CD4-positive, alpha-beta T cell treated with Interleukin-15 for 1 hour (primary cell): Measurements from ENCODE around the gene MVP.
"Not testable (repeated sequence)": the region's sequence is repeated elsewhere in the genome, so short reads cannot be mapped to it uniquely, and the experiment has no call there.

Experiments used
- DNase-seq: peaks from one replicate; pipeline ENCODE4 v3.0.0-alpha.2; 2020

Gene MVP

DNA sequence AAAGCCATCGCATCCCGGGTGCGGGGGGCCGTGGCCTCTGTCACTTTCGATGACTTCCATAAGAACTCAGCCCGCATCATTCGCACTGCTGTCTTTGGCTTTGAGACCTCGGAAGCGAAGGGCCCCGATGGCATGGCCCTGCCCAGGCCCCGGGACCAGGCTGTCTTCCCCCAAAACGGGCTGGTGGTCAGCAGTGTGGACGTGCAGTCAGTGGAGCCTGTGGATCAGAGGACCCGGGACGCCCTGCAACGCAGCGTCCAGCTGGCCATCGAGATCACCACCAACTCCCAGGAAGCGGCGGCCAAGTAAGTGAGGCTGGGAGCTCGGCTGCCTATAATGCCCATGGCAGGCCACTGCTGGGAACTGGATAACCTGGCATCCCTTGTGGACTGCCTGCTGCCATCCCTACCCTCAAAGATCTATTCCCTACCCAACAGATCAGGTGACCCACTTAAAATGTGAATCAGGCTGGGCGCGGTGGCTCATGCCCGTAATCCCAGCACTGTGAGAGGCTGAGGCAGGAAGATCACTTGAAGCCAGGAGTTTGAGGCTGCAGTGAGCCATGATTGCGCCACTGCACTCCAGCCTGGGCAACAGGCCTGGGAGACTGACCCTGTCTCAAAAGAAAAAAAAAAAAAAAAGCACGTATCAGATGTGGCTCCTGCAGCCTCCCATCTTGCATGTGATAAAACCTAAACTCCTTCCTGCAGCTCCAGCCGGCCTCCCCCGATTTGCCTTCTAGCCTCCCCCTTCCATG, 24.5 kb downstream of the MVP start:
- DNase-seq, result no peak

DNA sequence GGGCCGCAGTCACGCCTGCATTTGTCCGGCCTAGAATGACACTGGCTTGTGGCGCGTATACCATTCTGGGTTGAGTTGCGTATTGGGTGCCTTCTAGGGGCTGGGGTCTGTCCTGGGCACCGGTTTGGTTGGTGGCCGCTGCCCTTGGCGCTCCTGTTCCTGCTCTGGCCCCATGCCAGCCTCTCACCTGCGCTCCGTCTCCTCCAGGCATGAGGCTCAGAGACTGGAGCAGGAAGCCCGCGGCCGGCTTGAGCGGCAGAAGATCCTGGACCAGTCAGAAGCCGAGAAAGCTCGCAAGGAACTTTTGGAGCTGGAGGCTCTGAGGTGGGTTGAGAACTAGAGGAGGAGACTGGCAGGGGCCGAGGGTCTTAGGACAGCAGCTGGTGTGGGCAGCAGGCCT, 25.4 kb downstream of the MVP start:
- DNase-seq, result no peak

DNA sequence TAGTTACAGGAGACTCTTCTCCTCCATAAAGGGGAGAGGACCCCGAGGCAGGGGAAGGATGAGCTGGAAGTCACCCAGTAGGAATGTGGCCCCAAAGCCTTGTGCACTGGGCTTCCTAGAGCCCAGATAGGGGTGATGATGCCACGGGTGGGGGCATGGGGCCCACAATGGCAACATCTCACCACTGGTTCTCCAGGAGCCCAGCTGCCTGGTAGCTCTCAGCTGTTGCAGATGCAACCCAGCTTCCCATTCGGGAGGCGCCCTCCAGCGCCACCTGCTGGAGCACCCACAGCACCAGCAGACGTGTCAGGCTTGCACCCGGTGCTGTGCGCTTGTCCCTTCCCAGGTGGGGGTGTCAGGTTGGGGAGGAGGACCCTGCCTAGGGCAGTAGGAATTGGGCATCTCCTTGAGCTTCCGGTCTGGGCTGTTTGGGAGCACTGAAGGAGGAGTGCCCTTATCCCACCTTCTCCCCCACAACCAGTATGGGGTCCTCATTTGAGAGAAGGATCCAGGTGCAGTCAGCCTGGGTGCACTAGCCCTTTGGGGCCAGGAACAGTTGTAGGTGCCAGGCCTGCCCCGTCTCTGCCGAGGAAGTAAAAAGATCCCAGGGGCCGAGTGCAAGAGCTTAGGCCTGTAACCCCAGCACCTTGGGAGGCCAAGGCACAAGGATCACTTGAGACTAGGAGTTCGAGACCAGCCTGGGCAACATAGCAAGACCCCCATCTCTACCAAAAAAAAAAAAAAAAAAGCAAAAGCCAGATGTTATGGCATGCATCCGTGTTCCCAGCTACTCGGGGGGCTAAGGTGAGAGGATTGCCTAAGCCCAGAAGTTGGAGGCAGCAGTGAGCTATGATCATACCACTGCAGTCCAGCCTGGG, 28.4 kb downstream of the MVP start:
- peak; percentile 77 for DNase-seq

DNA sequence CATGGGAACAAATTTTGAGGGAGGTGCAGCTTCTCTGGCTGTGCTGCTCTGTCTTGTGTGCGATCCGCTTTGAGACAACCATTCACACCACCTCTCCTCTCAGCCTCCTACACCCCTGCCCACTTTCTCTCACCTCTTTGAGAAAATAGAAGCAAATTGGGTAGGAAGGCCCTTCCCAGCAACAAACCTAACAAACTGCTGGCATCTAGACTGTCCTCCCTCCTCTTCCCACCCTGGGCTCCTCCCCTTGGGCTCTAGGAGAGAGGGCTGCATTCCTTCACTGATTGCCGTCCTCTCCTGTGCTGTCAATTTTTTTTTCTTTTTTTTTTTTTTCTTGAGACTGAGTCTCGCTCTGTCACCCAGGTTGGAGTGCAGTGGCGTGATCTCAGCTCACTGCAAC, 29.2 kb downstream of the MVP start:
- DNase-seq, result no peak

- DNase-seq, result no peak
These were observed 30.7 kb downstream of the MVP start for GRCh38 chr16:29850998-29851397.

GRCh38 chr16:29852654-29853053, 32.4 kb downstream of the MVP start:
- DNase-seq, result no peak

DNA sequence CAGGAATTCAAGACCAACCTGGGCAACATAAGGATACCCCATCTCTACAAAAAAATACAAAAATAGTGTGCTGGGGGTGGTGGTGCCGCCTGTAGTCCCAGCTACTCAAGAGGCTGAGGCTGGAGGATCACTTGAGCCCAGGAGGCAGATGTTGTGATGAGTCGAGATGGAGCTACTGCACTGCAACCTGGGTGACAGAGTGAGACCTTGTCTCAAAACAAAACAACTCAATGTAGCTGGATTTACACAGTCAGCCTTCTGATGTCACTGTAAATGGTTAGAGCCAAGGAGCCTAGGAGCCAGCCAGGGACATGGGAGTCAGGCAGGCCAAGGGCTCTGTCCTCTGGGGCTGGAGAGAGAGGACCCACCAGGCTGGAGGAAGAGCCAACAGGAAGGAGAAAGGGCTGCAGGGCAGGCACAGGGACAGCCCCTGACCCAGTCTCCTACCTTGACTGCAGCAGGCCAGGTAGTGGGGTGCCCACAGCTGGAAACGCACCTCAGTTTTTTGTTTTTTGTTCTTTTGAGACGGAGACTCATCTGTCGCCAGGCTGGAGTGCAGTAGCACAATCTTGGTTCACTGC, 34.3 kb downstream of the MVP start:
- no peak for DNase-seq

- no peak for DNase-seq
These were observed 37.0 kb downstream of the MVP start for GRCh38 chr16:29857133-29857760.

- DNase-seq, result no peak
These were observed 38.0 kb downstream of the MVP start for GRCh38 chr16:29858149-29858849.

DNA sequence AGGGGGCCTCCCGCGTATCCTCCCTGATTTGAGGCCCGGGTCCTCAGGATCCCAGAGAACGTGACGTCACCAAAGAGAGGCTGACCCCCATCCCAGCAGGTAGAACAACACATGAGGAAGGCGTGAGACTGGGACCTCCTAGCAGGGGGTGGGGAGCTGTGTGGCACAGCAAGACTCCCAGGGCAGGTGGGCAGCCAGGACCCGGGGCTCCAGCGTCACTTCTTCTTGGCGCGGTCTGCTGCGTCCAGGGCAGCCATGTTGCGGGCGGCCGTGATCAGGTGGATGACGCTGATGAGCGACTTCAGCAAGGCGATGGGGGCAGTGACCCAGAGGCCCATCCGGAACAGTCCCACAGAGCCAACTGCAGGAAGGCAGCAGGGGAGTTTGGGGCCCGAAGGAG, 38.7 kb downstream of the MVP start:
- no peak for DNase-seq

GRCh38 chr16:29860218-29860617, 40.0 kb downstream of the MVP start:
- DNase-seq, result no peak

DNA sequence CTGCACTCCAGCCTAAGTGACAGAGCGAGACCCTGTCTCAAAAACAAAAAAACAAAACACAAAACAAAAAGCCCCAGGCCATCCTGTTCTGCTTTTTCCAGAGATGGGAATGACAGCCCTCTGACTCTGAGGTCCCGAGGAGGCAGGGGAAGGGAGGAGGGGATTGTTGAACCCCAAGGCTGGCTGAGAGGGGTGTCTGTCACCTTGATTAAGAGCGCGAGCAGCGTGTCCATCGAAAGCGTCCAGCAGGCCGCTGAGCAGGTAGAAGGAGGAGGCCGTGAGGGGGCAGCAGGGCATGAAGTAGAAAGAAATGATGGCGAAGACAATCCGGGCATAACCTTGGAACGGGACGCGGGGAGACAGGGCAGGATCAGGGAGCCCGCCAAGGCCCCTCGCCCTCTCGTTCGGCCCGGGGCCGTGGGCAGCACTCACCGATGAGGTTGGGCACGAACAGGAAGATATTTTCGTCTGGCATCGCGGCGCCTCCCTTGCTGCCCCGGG, 42.2 kb downstream of the MVP start:
- DNase-seq, result no peak

- peak; percentile 95 for DNase-seq
These were observed 42.8 kb downstream of the MVP start, which contains the start of gene CDIPT for GRCh38 chr16:29862884-29863668. TSS of gene CDIPT (minus strand) at chr16:29863226. CDS start at chr16:29862857, 369 bp downstream.

DNA sequence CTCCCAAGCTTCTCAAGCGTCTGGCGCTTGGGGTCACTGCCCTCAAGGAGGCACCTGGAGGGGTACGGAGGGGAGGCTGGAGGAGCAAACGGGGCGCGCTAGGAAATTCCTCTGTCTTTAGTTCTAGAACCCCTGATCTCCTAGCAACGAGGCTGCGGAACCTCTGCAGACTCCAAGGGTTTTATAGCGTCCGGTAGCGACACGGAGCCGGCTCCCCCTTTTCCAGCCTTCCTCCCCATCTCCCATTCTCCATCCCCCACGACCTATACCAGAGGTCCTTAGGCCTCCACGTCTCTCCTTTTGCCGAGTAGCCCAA, 43.4 kb downstream of the MVP start:
- DNase-seq, result no peak

- DNase-seq, result no peak
These were observed 43.9 kb downstream of the MVP start for GRCh38 chr16:29864205-29864604.

DNA sequence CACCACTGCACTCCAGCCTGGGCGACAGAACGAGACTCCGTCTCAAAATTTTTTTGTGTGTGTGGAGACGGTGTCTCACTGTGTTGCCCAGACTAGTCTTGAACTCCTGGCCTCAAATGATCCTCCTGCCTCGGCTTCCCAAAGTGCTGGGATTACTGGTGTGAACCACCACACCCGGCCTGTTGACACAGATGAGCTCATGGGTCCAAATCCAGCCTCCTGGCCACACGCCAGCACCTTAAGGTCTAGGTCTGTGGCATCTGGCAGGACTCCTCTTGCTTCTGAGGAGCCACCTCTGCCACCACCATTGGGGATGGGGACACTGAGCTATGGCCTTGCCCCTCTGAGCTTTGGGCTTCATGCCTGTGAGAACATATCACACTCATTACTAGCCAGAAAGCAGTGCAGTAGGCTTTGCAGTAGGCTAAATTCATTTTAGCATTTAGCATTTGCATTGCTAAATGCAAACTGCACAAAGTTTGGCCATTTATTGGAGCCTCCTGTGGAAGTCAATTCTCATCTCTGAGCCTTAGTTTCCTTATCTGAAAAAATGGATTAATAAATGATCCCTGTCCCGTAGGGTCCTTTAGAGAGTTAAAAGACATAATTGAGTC, 48.2 kb downstream of the MVP start:
- no peak for DNase-seq

GRCh38 chr16:29869067-29869466, 48.8 kb downstream of the MVP start:
- not testable (repeated sequence) for DNase-seq

DNA sequence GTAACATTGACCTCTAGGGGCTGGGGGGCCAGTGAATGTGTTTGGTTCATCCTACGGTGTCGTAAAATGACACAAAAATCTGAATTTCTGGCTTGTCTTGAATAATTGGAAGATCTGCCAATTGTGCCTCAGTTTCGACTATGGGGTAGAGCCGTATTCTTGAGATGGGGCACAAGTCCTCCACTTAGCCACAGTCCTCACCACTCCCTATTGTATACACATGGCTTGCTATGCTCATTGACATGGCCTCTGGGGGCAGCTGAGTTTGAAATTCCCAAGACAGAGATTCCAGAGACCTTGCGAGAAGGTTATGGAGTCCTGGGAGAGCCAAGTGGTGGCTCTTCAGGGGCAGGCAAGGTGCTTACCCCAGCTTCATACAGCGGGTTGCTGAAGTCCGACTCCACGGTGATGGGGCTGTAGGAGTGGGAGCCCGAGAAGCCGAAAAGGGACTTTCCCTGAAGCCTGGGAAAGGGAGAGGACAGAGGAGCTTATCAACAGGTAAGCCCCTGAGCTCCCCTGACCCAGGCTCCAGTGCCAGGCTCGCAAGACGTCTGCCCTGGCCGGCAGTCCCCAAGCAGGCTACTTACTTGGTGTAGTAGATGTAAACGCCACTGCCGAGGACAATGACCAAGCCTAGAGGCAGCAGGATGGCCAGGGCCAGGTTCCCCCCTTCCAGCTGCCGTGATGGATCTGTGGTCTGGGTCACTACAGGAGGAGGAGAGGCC, 51.7 kb downstream of the MVP start:
- DNase-seq, result no peak

GRCh38 chr16:29873319-29873718, 53.1 kb downstream of the MVP start:
- no peak for DNase-seq

- no peak for DNase-seq
These were observed 54.9 kb downstream of the MVP start for GRCh38 chr16:29875206-29875605.

- no peak for DNase-seq
These were observed 55.9 kb downstream of the MVP start for GRCh38 chr16:29876217-29876593.
